Naive B cell (primary cell): Measurements from ENCODE around the gene SHROOM3. TPM values are rescaled to one million over a fixed set of nuclear protein-coding genes. Genes with fewer than 3 reads are reported as not detected.

Experiments
- ATAC-seq, 2 donors: fragments of 150-1000 bp; cut with Tn5 transposase; 2 replicates each; pipeline ENCODE4 v1.10.0; 2021; ENCODE audit warnings: low read depth in 2 of 2, mild to moderate bottlenecking in 2 of 2, moderate library complexity in 2 of 2
- DNase-seq: peaks from one replicate; pipeline ENCODE4 v3.0.0; 2022
- H3K27ac Mint-ChIP-seq, 6 donors: one replicate each; pipeline ENCODE4 v1.8.0; 2020 to 2022; ENCODE audit warnings: mild to moderate bottlenecking in 6 of 6, mixed read lengths in 6 of 6, moderate library complexity in 5 of 6, inconsistent platforms in 2 of 6
- H3K27me3 Mint-ChIP-seq, 3 donors: one replicate each; pipeline ENCODE4 v1.8.0; 2021 to 2022; ENCODE audit warnings: mixed read lengths in 3 of 3, mild to moderate bottlenecking in 1 of 3
- H3K36me3 Mint-ChIP-seq, 2 donors: one replicate each; pipeline ENCODE4 v1.8.0; 2020 to 2022; ENCODE audit warnings: mixed read lengths in 2 of 2, inconsistent platforms in 1 of 2, mild to moderate bottlenecking in 1 of 2
- H3K4me1 Mint-ChIP-seq, 3 donors: one replicate each; pipeline ENCODE4 v1.8.0; 2020 to 2022; ENCODE audit warnings: mixed read lengths in 3 of 3, inconsistent platforms in 1 of 3, mild to moderate bottlenecking in 1 of 3, moderate library complexity in 1 of 3
- H3K4me3 Mint-ChIP-seq, 8 donors: one replicate each; pipeline ENCODE4 v1.8.0; 2020 to 2022; ENCODE audit warnings: mild to moderate bottlenecking in 8 of 8, mixed read lengths in 8 of 8, moderate library complexity in 8 of 8, inconsistent platforms in 2 of 8
- H3K9me3 Mint-ChIP-seq, 7 donors: one replicate each; pipeline ENCODE4 v1.8.0; 2020 to 2022; ENCODE audit warnings: mixed read lengths in 7 of 7, mild to moderate bottlenecking in 5 of 7, inconsistent platforms in 2 of 7, moderate library complexity in 1 of 7
- polyA plus RNA-seq, 6 donors: library from polyadenylated mRNA; unstranded; fragments of 300-500 nt; fragmentation: Illumina TruSeq; gene quantifications; one replicate each; pipeline ENCODE4 v1.2.3, GENCODE V29; 2021; ENCODE audit warnings: low read depth in 6 of 6

The SHROOM3 gene
- polyA plus RNA-seq, 6 donors from 2014 or later = 0.40 to 0.95 (median 0.69) TPM; not detected in 3

- DNase-seq (no peak), ATAC-seq (no peak)
- Mint-ChIP-seq H3K36me3 (no peaks in the 10 kb centered on the region), H3K9me3 (peaks cover 0 to 4% (median 0%) of the 10 kb centered on the region in 7 donors), H3K4me1 (no peaks in the 10 kb centered on the region), H3K27ac (no peak overlapping the region), H3K4me3 (no peak overlapping the region), H3K27me3 (peaks cover 3 to 11% (median 6%) of the 10 kb centered on the region in 3 donors)
These were observed 396.1 kb downstream of the SHROOM3 start for GRCh38 chr4:76830964-76831703.

GRCh38 chr4:76831711-76832373, 396.8 kb downstream of the SHROOM3 start:
- Mint-ChIP-seq H3K9me3 (peaks cover 0 to 4% (median 0%) of the 10 kb centered on the region in 7 donors), H3K4me3 (no peak overlapping the region), H3K4me1 (no peaks in the 10 kb centered on the region), H3K36me3 (no peaks in the 10 kb centered on the region), H3K27ac (no peak overlapping the region), H3K27me3 (peaks cover 3 to 11% (median 9%) of the 10 kb centered on the region in 3 donors)
- no peak for DNase-seq
- ATAC-seq = no peak

Other genes with a start within 250 kb of the SHROOM3 start
- 10 to 100 TPM in 5 of 6 donors, 1 to 10 TPM in 1; 8.7 to 17.2 (median 15.6) TPM for gene SCARB2, start 221.4 kb upstream of the SHROOM3 start, polyA plus RNA-seq
- gene FAM47E, start 183.5 kb upstream of the SHROOM3 start, polyA plus RNA-seq = under 1 TPM in 2 of 6 donors, not detected in 4; 0.31 to 0.60 TPM
- not detected for gene STBD1, start 128.5 kb upstream of the SHROOM3 start, polyA plus RNA-seq
- not detected for gene CCDC158, start 14.1 kb upstream of the SHROOM3 start, polyA plus RNA-seq